BJ (cell line): ENCODE results near the gene RS1. TPM values are rescaled to one million over a fixed set of nuclear protein-coding genes. Genes with fewer than 3 reads are reported as not detected.

ENCODE experiments used
- CTCF ChIA-PET: fragments of 350-600 bp; formaldehyde crosslinking; extraction: SDS; loops from one replicate; lab custom pipeline; 2021; ENCODE audit warnings: antibody characterized with exemption, inconsistent platforms; lab: Yijun Ruan, JAX
- POLR2A ChIA-PET: fragments of 300-600 bp; sonication (Branson Sonifier 250); formaldehyde crosslinking; extraction: SDS; loops from one replicate; lab custom pipeline; 2021; ENCODE audit warnings: antibody characterized with exemption; lab: Charles Lee
- DNase-seq: peaks from one replicate; pipeline ENCODE4 v3.0.0-alpha.2; 2011; ENCODE audit warnings: low read depth
- H3K27me3 ChIP-seq: 2 replicates; pipeline ENCODE4 v1.6.0; 2011; ENCODE audit warnings: low read length; ENCODE audit not compliant: control insufficient read depth, insufficient read depth
- H3K36me3 ChIP-seq: 2 replicates; pipeline ENCODE4 v1.5.1; 2011; ENCODE audit warnings: low read length; ENCODE audit not compliant: control insufficient read depth, insufficient read depth
- H3K4me3 ChIP-seq: 2 replicates; pipeline ENCODE4 v1.5.1; 2011; ENCODE audit warnings: low read depth, mild to moderate bottlenecking, control low read depth, low read length
- polyA plus RNA-seq: library from polyadenylated mRNA; depleted of rRNA; stranded (reverse); fragments of >200 nt; gene quantifications from 2 replicates; pipeline ENCODE4 v1.2.3, GENCODE V29; 2011
- TF ChIP-seq, protein P1 (sequence below): IDR thresholded peaks from 2 replicates; pipeline ENCODE4 v1.5.1; 2011; ENCODE audit warnings: low read depth, mild to moderate bottlenecking, control low read depth, inconsistent platforms, low read length, moderate library complexity; ENCODE audit not compliant: insufficient read depth

Gene RS1
- polyA plus RNA-seq, 1 experiment, result not detected

DNA sequence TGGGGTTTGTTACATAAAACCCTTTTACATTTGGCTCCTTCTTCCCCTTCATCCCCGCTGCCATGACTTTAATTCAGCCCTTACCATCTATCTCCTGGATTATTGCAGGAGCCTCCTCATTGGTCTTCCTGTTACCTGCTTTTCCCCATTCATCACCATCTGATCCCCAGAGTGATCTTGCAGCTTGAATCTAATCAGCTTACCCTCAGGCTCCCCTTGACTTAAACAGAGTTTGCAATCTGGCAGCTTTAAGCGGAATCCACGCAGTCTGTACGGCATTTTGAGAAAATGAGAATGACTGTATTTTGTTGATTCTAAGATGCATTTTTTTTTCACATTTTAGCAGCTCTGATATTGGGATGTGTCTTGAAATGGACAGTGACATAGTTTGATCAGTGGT lies 20.6 kb upstream of the RS1 start:
- Histone ChIP-seq H3K36me3 (no peaks in the 10 kb centered on the region), H3K4me3 (no peak overlapping the region), H3K27me3 (no peaks in the 10 kb centered on the region)
- ChIA-PET CTCF (interaction anchor here (0.6 kb wide), 1 partner anchor 493 kb away, joined by 3 read pairs; no protein-coding TSS in a partner anchor), POLR2A (no interaction called here)
- TF ChIP-seq, protein P1, sequence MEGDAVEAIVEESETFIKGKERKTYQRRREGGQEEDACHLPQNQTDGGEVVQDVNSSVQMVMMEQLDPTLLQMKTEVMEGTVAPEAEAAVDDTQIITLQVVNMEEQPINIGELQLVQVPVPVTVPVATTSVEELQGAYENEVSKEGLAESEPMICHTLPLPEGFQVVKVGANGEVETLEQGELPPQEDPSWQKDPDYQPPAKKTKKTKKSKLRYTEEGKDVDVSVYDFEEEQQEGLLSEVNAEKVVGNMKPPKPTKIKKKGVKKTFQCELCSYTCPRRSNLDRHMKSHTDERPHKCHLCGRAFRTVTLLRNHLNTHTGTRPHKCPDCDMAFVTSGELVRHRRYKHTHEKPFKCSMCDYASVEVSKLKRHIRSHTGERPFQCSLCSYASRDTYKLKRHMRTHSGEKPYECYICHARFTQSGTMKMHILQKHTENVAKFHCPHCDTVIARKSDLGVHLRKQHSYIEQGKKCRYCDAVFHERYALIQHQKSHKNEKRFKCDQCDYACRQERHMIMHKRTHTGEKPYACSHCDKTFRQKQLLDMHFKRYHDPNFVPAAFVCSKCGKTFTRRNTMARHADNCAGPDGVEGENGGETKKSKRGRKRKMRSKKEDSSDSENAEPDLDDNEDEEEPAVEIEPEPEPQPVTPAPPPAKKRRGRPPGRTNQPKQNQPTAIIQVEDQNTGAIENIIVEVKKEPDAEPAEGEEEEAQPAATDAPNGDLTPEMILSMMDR, result no peak
- no peak for DNase-seq

DNA sequence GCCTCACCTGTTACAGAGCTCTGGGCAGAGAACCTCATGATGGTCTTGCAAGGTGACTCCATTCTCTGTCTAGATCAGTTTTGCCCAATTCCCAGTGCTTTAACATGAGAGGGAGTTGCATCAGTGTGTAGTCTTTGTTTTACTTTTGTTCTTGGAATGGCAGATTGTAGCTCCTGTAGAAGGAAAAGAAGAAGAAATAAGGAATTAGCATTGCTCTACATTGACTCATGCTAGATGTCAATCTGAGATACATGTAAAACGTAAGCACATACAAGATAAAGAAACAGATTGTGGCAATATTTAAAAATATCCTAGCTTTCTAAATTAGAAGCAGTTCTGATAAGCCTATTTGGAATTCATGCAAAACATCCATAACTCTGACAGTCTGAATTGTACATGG lies 19.5 kb upstream of the RS1 start:
- POLR2A ChIA-PET, result no interaction called here
- no peak for DNase-seq
- CTCF ChIA-PET, result no interaction called here
- H3K36me3 ChIP-seq, result no peaks in the 10 kb centered on the region
- H3K27me3 ChIP-seq, result no peaks in the 10 kb centered on the region
- TF ChIP-seq, protein P1, result no peak
- H3K4me3 ChIP-seq, result no peak overlapping the region

DNA sequence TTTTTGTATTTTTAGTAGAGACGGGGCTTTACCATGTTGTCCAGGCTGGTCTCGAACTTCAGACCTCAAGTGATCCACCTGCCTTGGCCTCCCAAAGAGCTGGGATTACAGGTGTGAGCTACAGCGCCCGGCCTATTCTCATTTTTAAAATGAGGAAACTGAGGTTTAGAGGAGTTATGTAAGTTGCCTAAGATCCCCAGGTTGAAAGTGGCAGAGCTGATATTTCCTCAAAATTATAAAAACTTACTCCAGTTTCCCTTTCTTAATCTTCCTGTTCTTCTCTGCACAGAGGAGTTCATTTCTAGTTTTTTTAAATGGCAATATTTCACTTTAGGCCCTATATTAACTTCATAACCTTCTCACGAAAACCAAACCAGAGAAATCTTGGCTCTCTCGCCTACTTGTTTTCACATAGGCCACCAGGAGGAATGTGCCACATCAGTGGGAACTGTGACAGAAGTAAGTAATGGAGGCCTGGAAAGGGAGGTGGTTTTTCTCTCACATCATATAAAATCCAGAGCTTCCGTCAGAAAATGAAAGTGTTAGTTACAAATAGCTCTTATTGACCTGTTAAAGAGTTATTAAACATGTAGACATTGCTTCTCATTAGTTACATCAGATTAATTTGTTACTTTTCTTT lies 16.1 kb upstream of the RS1 start:
- H3K36me3 ChIP-seq, result no peaks in the 10 kb centered on the region
- H3K27me3 ChIP-seq, result no peaks in the 10 kb centered on the region
- CTCF ChIA-PET, result interaction anchor here (0.7 kb wide), 1 partner anchor 10 kb away, joined by 3 read pairs; no protein-coding TSS in a partner anchor
- POLR2A ChIA-PET, result no interaction called here
- no peak overlapping the region for H3K4me3 ChIP-seq
- no peak for DNase-seq
- TF ChIP-seq, protein P1, result no peak

DNA sequence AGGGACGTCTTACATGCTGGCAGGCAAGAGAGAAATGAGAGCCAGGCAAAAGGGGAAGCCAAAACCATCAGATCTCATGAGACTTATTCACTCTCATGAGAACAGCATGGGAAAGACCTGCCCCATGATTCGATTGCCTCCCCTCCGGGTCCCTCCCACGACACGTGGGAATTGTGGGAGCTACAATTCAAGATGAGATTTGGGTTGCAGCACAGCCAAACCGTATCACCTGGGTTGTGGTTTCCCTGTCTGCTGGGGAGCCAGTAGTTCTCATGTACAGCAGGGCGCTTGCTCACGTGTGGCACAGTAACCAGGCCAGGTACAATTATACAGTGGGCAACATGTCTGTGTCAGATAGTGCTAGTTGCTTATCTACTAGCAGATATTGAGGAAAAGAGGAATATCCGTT lies 11.1 kb upstream of the RS1 start:
- H3K27me3 ChIP-seq, result no peaks in the 10 kb centered on the region
- TF ChIP-seq, protein P1, result no peak
- no peak for DNase-seq
- H3K4me3 ChIP-seq, result no peak overlapping the region
- ChIA-PET POLR2A (no interaction called here), CTCF (no interaction called here)
- no peaks in the 10 kb centered on the region for H3K36me3 ChIP-seq

DNA sequence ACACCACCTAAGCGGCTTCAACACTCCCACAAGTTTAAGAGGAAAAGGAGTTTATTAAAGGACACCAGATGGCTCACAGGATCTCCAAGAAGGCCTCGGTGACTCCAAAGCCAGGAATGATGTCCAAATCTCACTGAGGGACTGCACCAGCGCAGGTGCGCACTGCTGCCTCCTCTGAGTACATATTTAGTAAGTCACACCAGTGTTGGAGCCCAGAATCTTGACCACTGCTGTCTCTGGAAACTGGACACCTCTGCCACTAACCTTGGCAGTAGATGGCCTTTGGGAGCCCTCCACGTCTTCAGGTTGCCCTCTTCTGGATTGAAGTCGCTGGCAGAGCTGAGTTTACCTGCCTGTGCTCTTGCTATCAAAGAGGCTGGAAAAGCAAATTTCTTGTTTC lies 10.1 kb upstream of the RS1 start:
- no peak for DNase-seq
- H3K27me3 ChIP-seq, result no peaks in the 10 kb centered on the region
- no peak overlapping the region for H3K4me3 ChIP-seq
- CTCF ChIA-PET, result no interaction called here
- POLR2A ChIA-PET, result no interaction called here
- TF ChIP-seq, protein P1, result no peak
- H3K36me3 ChIP-seq, result no peaks in the 10 kb centered on the region
